GM23338 (cell line): Measurements from ENCODE around the gene CDKN1A. TPM values are rescaled to one million over a fixed set of nuclear protein-coding genes. Genes with fewer than 3 reads are reported as not detected.
"Not testable (repeated sequence)": the region's sequence is repeated elsewhere in the genome, so short reads cannot be mapped to it uniquely, and the experiment has no call there.

Experiments used
- ATAC-seq: fragments of 200-7000 bp; cut with Tn5 transposase; 3 replicates; pipeline ENCODE4 v1.9.1; 2020
- DNase-seq: peaks from one replicate; pipeline ENCODE4 v3.0.0-alpha.2; 2015; ENCODE audit warnings: low spot score
- H2AFZ ChIP-seq: fragments of 200-600 bp; sonication (generic); 2 replicates; pipeline ENCODE4 v1.8.0; 2016; ENCODE audit warnings: antibody characterized with exemption, mild to moderate bottlenecking, moderate library complexity
- H3F3A ChIP-seq: fragments of 200-600 bp; sonication (generic); replicated peaks from 2 replicates; pipeline ENCODE4 v1.8.0; 2017; ENCODE audit warnings: antibody characterized with exemption, mixed run types, low read depth
- H3K27ac ChIP-seq: fragments of 200-600 bp; sonication (generic); 2 replicates; pipeline ENCODE4 v1.6.1; 2016; ENCODE audit warnings: low read depth
- H3K27me3 ChIP-seq: fragments of 200-600 bp; sonication (generic); 2 replicates; pipeline ENCODE4 v1.8.0; 2016; ENCODE audit warnings: mild to moderate bottlenecking, mixed run types, moderate library complexity; ENCODE audit not compliant: insufficient read depth
- H3K36me3 ChIP-seq: fragments of 200-600 bp; sonication (generic); 2 replicates; pipeline ENCODE4 v1.8.0; 2016; ENCODE audit warnings: mild to moderate bottlenecking; ENCODE audit not compliant: insufficient read depth
- H3K4me1 ChIP-seq: fragments of 200-600 bp; sonication (generic); 2 replicates; pipeline ENCODE4 v1.8.0; 2016; ENCODE audit warnings: mild to moderate bottlenecking, moderate library complexity; ENCODE audit not compliant: insufficient read depth
- H3K4me2 ChIP-seq: fragments of 200-600 bp; sonication (generic); 2 replicates; pipeline ENCODE4 v1.7.1; 2017; ENCODE audit warnings: mixed run types
- H3K4me3 ChIP-seq: fragments of 200-600 bp; sonication (generic); 2 replicates; pipeline ENCODE4 v1.6.1; 2016; ENCODE audit warnings: mixed run types
- H3K79me2 ChIP-seq: fragments of 200-600 bp; sonication (generic); replicated peaks from 2 replicates; pipeline ENCODE4 v1.8.0; 2017; ENCODE audit warnings: mild to moderate bottlenecking; ENCODE audit not compliant: insufficient read depth
- H3K9me2 ChIP-seq: fragments of 200-600 bp; sonication (generic); 2 replicates; pipeline ENCODE4 v1.8.0; 2017; ENCODE audit not compliant: insufficient read depth
- H4K20me1 ChIP-seq: fragments of 200-600 bp; sonication (generic); replicated peaks from 2 replicates; pipeline ENCODE4 v1.8.0; 2017; ENCODE audit warnings: mild to moderate bottlenecking; ENCODE audit not compliant: insufficient read depth
- H3K27ac Mint-ChIP-seq: 2 replicates; pipeline ENCODE4 v1.8.0; 2020; ENCODE audit warnings: inconsistent platforms, mild to moderate bottlenecking, moderate library complexity, mixed read lengths
- H3K27me3 Mint-ChIP-seq: 3 replicates; pipeline ENCODE4 v1.8.0; 2022; ENCODE audit warnings: low read depth, mild to moderate bottlenecking, moderate library complexity, mixed read lengths, inconsistent platforms; ENCODE audit not compliant: insufficient read depth, poor library complexity
- H3K36me3 Mint-ChIP-seq: 3 replicates; pipeline ENCODE4 v1.8.0; 2021; ENCODE audit warnings: low read depth, mild to moderate bottlenecking, inconsistent platforms, moderate library complexity, mixed read lengths
- H3K4me1 Mint-ChIP-seq: 3 replicates; pipeline ENCODE4 v1.8.0; 2020; ENCODE audit warnings: mild to moderate bottlenecking, inconsistent platforms, mixed read lengths
- H3K4me3 Mint-ChIP-seq: 3 replicates; pipeline ENCODE4 v1.8.0; 2021; ENCODE audit warnings: moderate library complexity, mild to moderate bottlenecking, inconsistent platforms, mixed read lengths
- H3K9me3 Mint-ChIP-seq: 3 replicates; pipeline ENCODE4 v1.8.0; 2020; ENCODE audit warnings: moderate library complexity, mild to moderate bottlenecking, inconsistent platforms, mixed read lengths
- CREB1 ChIP-seq: fragments of 250-450 bp; sonication (Bioruptor Pico); IDR thresholded peaks from 2 replicates; pipeline ENCODE4 v1.5.0; 2020; ENCODE audit warnings: low read depth, mild to moderate bottlenecking, moderate library complexity
- EZH2 ChIP-seq: fragments of 200-600 bp; sonication (generic); IDR thresholded peaks from one replicate; pipeline ENCODE4 v1.8.0; 2017; ENCODE audit warnings: antibody characterized with exemption, mild to moderate bottlenecking, low read depth; ENCODE audit not compliant: unreplicated experiment
- JUNB ChIP-seq: IDR thresholded peaks from one replicate; pipeline ENCODE4 v1.6.1; 2016; ENCODE audit warnings: antibody characterized with exemption; ENCODE audit not compliant: unreplicated experiment
- STAT1 ChIP-seq: IDR thresholded peaks from one replicate; pipeline ENCODE4 v1.6.1; 2016; ENCODE audit warnings: antibody characterized with exemption; ENCODE audit not compliant: unreplicated experiment
- ZNF114 ChIP-seq: fragments of 250-450 bp; sonication (Bioruptor Pico); IDR thresholded peaks from 2 replicates; pipeline ENCODE4 v1.5.0; 2020; ENCODE audit warnings: mild to moderate bottlenecking, moderate library complexity
- ZNF331 ChIP-seq: fragments of 250-450 bp; sonication (Bioruptor Pico); IDR thresholded peaks from 2 replicates; pipeline ENCODE4 v1.5.0; 2020; ENCODE audit warnings: low read depth, mild to moderate bottlenecking, moderate library complexity
- polyA plus RNA-seq: library from polyadenylated mRNA; unstranded; fragments of >200 nt; fragmentation: Nextera tagmentation; extraction: Ambion mirVana; gene quantifications from 2 replicates; pipeline ENCODE4 v1.2.1, GENCODE V29; 2016
- total RNA-seq: library from RNA; depleted of rRNA; stranded (reverse); fragments of >200 nt; shearing (Covaris generic); gene quantifications from 2 replicates; pipeline ENCODE4 v1.2.3, GENCODE V29; 2014
- TF ChIP-seq, protein P1 (sequence below): fragments of 250-450 bp; sonication (Bioruptor Pico); IDR thresholded peaks from 2 replicates; pipeline ENCODE4 v1.5.0; 2020; ENCODE audit warnings: mild to moderate bottlenecking, moderate library complexity

CDKN1A gene
- total and polyA plus RNA-seq, 2 experiments from 2014 or later, result 31.5 to 45.6 TPM

GRCh38 chr6:36703982-36704381 lies 25.5 kb downstream of the CDKN1A start (continued):
- TF ChIP-seq, protein P1, sequence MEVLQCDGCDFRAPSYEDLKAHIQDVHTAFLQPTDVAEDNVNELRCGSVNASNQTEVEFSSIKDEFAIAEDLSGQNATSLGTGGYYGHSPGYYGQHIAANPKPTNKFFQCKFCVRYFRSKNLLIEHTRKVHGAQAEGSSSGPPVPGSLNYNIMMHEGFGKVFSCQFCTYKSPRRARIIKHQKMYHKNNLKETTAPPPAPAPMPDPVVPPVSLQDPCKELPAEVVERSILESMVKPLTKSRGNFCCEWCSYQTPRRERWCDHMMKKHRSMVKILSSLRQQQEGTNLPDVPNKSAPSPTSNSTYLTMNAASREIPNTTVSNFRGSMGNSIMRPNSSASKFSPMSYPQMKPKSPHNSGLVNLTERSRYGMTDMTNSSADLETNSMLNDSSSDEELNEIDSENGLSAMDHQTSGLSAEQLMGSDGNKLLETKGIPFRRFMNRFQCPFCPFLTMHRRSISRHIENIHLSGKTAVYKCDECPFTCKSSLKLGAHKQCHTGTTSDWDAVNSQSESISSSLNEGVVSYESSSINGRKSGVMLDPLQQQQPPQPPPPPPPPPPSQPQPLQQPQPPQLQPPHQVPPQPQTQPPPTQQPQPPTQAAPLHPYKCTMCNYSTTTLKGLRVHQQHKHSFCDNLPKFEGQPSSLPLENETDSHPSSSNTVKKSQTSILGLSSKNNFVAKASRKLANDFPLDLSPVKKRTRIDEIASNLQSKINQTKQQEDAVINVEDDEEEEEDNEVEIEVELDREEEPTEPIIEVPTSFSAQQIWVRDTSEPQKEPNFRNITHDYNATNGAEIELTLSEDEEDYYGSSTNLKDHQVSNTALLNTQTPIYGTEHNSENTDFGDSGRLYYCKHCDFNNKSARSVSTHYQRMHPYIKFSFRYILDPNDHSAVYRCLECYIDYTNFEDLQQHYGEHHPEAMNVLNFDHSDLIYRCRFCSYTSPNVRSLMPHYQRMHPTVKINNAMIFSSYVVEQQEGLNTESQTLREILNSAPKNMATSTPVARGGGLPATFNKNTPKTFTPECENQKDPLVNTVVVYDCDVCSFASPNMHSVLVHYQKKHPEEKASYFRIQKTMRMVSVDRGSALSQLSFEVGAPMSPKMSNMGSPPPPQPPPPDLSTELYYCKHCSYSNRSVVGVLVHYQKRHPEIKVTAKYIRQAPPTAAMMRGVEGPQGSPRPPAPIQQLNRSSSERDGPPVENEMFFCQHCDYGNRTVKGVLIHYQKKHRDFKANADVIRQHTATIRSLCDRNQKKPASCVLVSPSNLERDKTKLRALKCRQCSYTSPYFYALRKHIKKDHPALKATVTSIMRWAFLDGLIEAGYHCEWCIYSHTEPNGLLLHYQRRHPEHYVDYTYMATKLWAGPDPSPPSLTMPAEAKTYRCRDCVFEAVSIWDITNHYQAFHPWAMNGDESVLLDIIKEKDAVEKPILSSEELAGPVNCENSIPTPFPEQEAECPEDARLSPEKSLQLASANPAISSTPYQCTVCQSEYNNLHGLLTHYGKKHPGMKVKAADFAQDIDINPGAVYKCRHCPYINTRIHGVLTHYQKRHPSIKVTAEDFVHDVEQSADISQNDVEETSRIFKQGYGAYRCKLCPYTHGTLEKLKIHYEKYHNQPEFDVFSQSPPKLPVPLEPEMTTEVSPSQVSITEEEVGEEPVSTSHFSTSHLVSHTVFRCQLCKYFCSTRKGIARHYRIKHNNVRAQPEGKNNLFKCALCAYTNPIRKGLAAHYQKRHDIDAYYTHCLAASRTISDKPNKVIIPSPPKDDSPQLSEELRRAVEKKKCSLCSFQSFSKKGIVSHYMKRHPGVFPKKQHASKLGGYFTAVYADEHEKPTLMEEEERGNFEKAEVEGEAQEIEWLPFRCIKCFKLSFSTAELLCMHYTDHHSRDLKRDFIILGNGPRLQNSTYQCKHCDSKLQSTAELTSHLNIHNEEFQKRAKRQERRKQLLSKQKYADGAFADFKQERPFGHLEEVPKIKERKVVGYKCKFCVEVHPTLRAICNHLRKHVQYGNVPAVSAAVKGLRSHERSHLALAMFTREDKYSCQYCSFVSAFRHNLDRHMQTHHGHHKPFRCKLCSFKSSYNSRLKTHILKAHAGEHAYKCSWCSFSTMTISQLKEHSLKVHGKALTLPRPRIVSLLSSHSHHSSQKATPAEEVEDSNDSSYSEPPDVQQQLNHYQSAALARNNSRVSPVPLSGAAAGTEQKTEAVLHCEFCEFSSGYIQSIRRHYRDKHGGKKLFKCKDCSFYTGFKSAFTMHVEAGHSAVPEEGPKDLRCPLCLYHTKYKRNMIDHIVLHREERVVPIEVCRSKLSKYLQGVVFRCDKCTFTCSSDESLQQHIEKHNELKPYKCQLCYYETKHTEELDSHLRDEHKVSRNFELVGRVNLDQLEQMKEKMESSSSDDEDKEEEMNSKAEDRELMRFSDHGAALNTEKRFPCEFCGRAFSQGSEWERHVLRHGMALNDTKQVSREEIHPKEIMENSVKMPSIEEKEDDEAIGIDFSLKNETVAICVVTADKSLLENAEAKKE (CRISPR knock-in tag), result no peak

DNA sequence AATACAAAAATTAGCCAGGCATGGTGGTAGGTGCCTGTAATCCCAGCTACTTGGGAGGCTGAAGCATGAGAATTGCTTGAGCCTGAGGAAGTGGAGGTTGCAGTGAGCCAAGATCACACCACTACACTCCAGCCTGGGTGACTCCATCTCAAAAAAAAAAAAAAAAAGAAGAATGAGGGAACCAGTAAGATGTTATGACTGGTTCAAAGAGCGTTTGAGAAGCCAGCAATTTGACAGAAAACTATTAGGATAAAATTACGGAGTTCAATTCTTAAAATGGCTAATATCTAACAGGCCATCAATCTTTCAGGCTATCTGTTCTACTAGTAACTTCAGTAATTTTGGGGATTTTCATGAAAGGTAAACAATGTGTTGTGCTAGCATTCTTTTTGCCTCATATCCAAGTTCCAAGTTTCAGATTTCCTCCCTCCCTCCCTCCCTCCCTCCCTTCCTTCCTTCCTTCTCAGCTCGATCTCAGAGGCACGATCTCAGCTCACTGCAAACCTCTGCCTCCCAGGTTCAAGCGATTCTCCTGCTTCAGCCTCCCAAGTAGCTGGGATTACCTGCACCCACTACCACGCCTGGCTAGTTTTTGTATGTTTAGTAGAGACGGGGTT lies 26.6 kb downstream of the CDKN1A start:
- H3K9me3 Mint-ChIP-seq, H3K9me2 ChIP-seq, H3K4me3 Mint-ChIP-seq, H3K79me2 ChIP-seq, H4K20me1 ChIP-seq, H3K4me1 ChIP-seq, H3K36me3 ChIP-seq, H2AFZ ChIP-seq, H3K4me1 Mint-ChIP-seq, H3K27me3 ChIP-seq, H3K27ac Mint-ChIP-seq, H3K27me3 Mint-ChIP-seq, ATAC-seq, DNase-seq, H3K36me3 Mint-ChIP-seq, H3K4me3 ChIP-seq, H3K4me2 ChIP-seq, H3F3A ChIP-seq, H3K27ac ChIP-seq: not testable (repeated sequence)

DNA sequence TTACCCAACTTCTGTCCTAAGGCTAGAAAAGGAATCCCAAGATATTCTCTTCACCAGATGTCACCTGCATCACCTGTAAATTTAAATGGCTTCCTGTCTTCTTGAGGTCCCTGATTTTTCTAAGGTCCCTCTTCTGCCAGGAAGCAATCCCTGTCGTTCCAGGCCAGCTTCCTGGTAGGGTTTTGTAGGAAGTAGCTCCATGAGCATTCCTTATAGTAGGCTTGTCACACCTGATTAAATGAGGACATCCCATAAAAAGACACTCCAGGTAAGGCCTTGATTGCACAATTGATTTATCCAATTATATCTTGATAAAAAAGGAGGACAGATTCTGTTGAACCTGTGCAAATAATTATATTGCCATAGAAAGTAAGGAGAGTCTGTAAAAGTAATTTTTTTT lies 27.8 kb downstream of the CDKN1A start:
- Mint-ChIP-seq H3K36me3 (no peaks in the 10 kb centered on the region), H3K4me3 (no peak overlapping the region), H3K9me3 (no peaks in the 10 kb centered on the region), H3K27ac (no peak overlapping the region), H3K27me3 (no peaks in the 10 kb centered on the region), H3K4me1 (no peaks in the 10 kb centered on the region)
- Histone ChIP-seq H3K4me1 (no peaks in the 10 kb centered on the region), H3K27me3 (no peaks in the 10 kb centered on the region), H3K4me3 (no peak overlapping the region), H3K27ac (no peak overlapping the region), H2AFZ (no peak overlapping the region), H4K20me1 (no peaks in the 10 kb centered on the region), H3K79me2 (no peaks in the 10 kb centered on the region), H3F3A (no peaks in the 10 kb centered on the region), H3K4me2 (no peak overlapping the region), H3K36me3 (no peaks in the 10 kb centered on the region), H3K9me2 (no peaks in the 10 kb centered on the region)
- no peak for ATAC-seq
- no peak for DNase-seq
- TF ChIP-seq ZNF331 (CRISPR knock-in tag) (no peak), JUNB (no peak), EZH2 (no peak), ZNF114 (CRISPR knock-in tag) (no peak), STAT1 (no peak), CREB1 (no peak)
